ENCODE data around the gene ITPR1. TPM values are rescaled to one million over a fixed set of nuclear protein-coding genes. Genes with fewer than 3 reads are reported as not detected.

Gene ITPR1
- total RNA-seq, 3 donors from 2014 or later = 59.0 to 92.3 (median 88.9) TPM

- H3K4me1 Mint-ChIP-seq (ENCODE audit: low read depth) = peaks cover 13% of the 10 kb centered on the region
- no peak for DNase-seq
- H3K9me3 Mint-ChIP-seq = no peaks in the 10 kb centered on the region
- H3K36me3 Mint-ChIP-seq (ENCODE audit: insufficient read depth) = peaks cover 59% of the 10 kb centered on the region
- ATAC-seq = no peak
- H3K4me3 Mint-ChIP-seq = no peak overlapping the region
- H3K27me3 Mint-ChIP-seq (ENCODE audit: low read depth) = no peaks in the 10 kb centered on the region
Observed at GRCh38 chr3:4645468-4645867, 152.3 kb downstream of the ITPR1 start.

GRCh38 chr3:4647411-4647810 lies 154.3 kb downstream of the ITPR1 start:
- no peaks in the 10 kb centered on the region for H3K27me3 Mint-ChIP-seq (ENCODE audit: low read depth)
- H3K36me3 Mint-ChIP-seq (ENCODE audit: insufficient read depth) = peaks cover 54% of the 10 kb centered on the region
- ATAC-seq (no peak), DNase-seq (no peak)
- H3K9me3 Mint-ChIP-seq = no peaks in the 10 kb centered on the region
- H3K4me3 Mint-ChIP-seq = no peak overlapping the region
- H3K4me1 Mint-ChIP-seq (ENCODE audit: low read depth) = peaks cover 13% of the 10 kb centered on the region

GRCh38 chr3:4655145-4656045 lies 162.2 kb downstream of the ITPR1 start:
- no peaks in the 10 kb centered on the region for H3K4me1 Mint-ChIP-seq (ENCODE audit: low read depth)
- ATAC-seq (no peak), DNase-seq (no peak)
- H3K9me3 Mint-ChIP-seq = no peaks in the 10 kb centered on the region
- H3K4me3 Mint-ChIP-seq = no peak overlapping the region
- H3K27me3 Mint-ChIP-seq (ENCODE audit: low read depth) = no peaks in the 10 kb centered on the region
- peaks cover 45% of the 10 kb centered on the region for H3K36me3 Mint-ChIP-seq (ENCODE audit: insufficient read depth)

GRCh38 chr3:4656059-4656458 lies 162.9 kb downstream of the ITPR1 start:
- Mint-ChIP-seq H3K9me3 (no peaks in the 10 kb centered on the region), H3K27me3 (ENCODE audit: low read depth) (no peaks in the 10 kb centered on the region), H3K4me1 (ENCODE audit: low read depth) (no peaks in the 10 kb centered on the region), H3K36me3 (ENCODE audit: insufficient read depth) (peaks cover 45% of the 10 kb centered on the region), H3K4me3 (no peak overlapping the region)
- ATAC-seq = no peak
- DNase-seq = no peak

- H3K9me3 Mint-ChIP-seq = no peaks in the 10 kb centered on the region
- ATAC-seq (no peak), DNase-seq (no peak)
- peaks cover 51% of the 10 kb centered on the region for H3K36me3 Mint-ChIP-seq (ENCODE audit: insufficient read depth)
- no peaks in the 10 kb centered on the region for H3K4me1 Mint-ChIP-seq (ENCODE audit: low read depth)
- no peak overlapping the region for H3K4me3 Mint-ChIP-seq
- no peaks in the 10 kb centered on the region for H3K27me3 Mint-ChIP-seq (ENCODE audit: low read depth)
Observed at GRCh38 chr3:4656626-4657328, 163.6 kb downstream of the ITPR1 start.

- Mint-ChIP-seq H3K4me3 (no peak overlapping the region), H3K36me3 (ENCODE audit: insufficient read depth) (peaks cover 46% of the 10 kb centered on the region), H3K27me3 (ENCODE audit: low read depth) (no peaks in the 10 kb centered on the region), H3K9me3 (no peaks in the 10 kb centered on the region), H3K4me1 (ENCODE audit: low read depth) (no peaks in the 10 kb centered on the region)
- ATAC-seq = no peak
- DNase-seq = no peak
Observed at GRCh38 chr3:4660936-4661335, 167.8 kb downstream of the ITPR1 start.

GRCh38 chr3:4664412-4664811 lies 171.3 kb downstream of the ITPR1 start:
- no peaks in the 10 kb centered on the region for H3K27me3 Mint-ChIP-seq (ENCODE audit: low read depth)
- no peak for DNase-seq
- no peaks in the 10 kb centered on the region for H3K4me1 Mint-ChIP-seq (ENCODE audit: low read depth)
- H3K4me3 Mint-ChIP-seq = no peak overlapping the region
- peaks cover 56% of the 10 kb centered on the region for H3K36me3 Mint-ChIP-seq (ENCODE audit: insufficient read depth)
- H3K9me3 Mint-ChIP-seq = no peaks in the 10 kb centered on the region
- no peak for ATAC-seq

GRCh38 chr3:4665197-4665596 lies 172.0 kb downstream of the ITPR1 start:
- Mint-ChIP-seq H3K4me1 (ENCODE audit: low read depth) (no peaks in the 10 kb centered on the region), H3K4me3 (no peak overlapping the region), H3K36me3 (ENCODE audit: insufficient read depth) (peaks cover 62% of the 10 kb centered on the region), H3K9me3 (no peaks in the 10 kb centered on the region), H3K27me3 (ENCODE audit: low read depth) (no peaks in the 10 kb centered on the region)
- DNase-seq (no peak), ATAC-seq (no peak)

- Mint-ChIP-seq H3K36me3 (ENCODE audit: insufficient read depth) (peaks cover 71% of the 10 kb centered on the region), H3K9me3 (no peaks in the 10 kb centered on the region), H3K27me3 (ENCODE audit: low read depth) (no peaks in the 10 kb centered on the region), H3K4me1 (ENCODE audit: low read depth) (no peaks in the 10 kb centered on the region), H3K4me3 (no peak overlapping the region)
- ATAC-seq = no peak
- DNase-seq = no peak
Observed at GRCh38 chr3:4666071-4666470, 172.9 kb downstream of the ITPR1 start.

- DNase-seq (no peak), ATAC-seq (no peak)
- H3K27me3 Mint-ChIP-seq (ENCODE audit: low read depth) = no peaks in the 10 kb centered on the region
- H3K36me3 Mint-ChIP-seq (ENCODE audit: insufficient read depth) = peaks cover 65% of the 10 kb centered on the region
- H3K9me3 Mint-ChIP-seq = no peaks in the 10 kb centered on the region
- H3K4me3 Mint-ChIP-seq = no peak overlapping the region
- no peaks in the 10 kb centered on the region for H3K4me1 Mint-ChIP-seq (ENCODE audit: low read depth)
Observed at GRCh38 chr3:4670352-4670751, 177.2 kb downstream of the ITPR1 start.

- Mint-ChIP-seq H3K4me1 (ENCODE audit: low read depth) (no peaks in the 10 kb centered on the region), H3K4me3 (no peak overlapping the region), H3K27me3 (ENCODE audit: low read depth) (no peaks in the 10 kb centered on the region), H3K36me3 (ENCODE audit: insufficient read depth) (peaks cover 68% of the 10 kb centered on the region), H3K9me3 (no peaks in the 10 kb centered on the region)
- ATAC-seq (no peak), DNase-seq (no peak)
Observed at GRCh38 chr3:4672725-4673275, 179.7 kb downstream of the ITPR1 start.

GRCh38 chr3:4674216-4674615 lies 181.1 kb downstream of the ITPR1 start:
- no peak for DNase-seq
- Mint-ChIP-seq H3K4me3 (no peak overlapping the region), H3K36me3 (ENCODE audit: insufficient read depth) (peaks cover 69% of the 10 kb centered on the region), H3K4me1 (ENCODE audit: low read depth) (no peaks in the 10 kb centered on the region), H3K27me3 (ENCODE audit: low read depth) (no peaks in the 10 kb centered on the region), H3K9me3 (no peaks in the 10 kb centered on the region)
- ATAC-seq = no peak

- no peaks in the 10 kb centered on the region for H3K27me3 Mint-ChIP-seq (ENCODE audit: low read depth)
- DNase-seq (no peak), ATAC-seq (no peak)
- H3K36me3 Mint-ChIP-seq (ENCODE audit: insufficient read depth) = peaks cover 67% of the 10 kb centered on the region
- H3K9me3 Mint-ChIP-seq = no peaks in the 10 kb centered on the region
- no peaks in the 10 kb centered on the region for H3K4me1 Mint-ChIP-seq (ENCODE audit: low read depth)
- no peak overlapping the region for H3K4me3 Mint-ChIP-seq
Observed at GRCh38 chr3:4675704-4676103, 182.6 kb downstream of the ITPR1 start.

- Mint-ChIP-seq H3K9me3 (no peaks in the 10 kb centered on the region), H3K27me3 (ENCODE audit: low read depth) (no peaks in the 10 kb centered on the region), H3K4me3 (no peak overlapping the region), H3K4me1 (ENCODE audit: low read depth) (no peaks in the 10 kb centered on the region), H3K36me3 (ENCODE audit: insufficient read depth) (peaks cover 68% of the 10 kb centered on the region)
- DNase-seq (no peak), ATAC-seq (no peak)
Observed at GRCh38 chr3:4678320-4678719, 185.2 kb downstream of the ITPR1 start.

Data from activated T-cell treated with anti-CD3 and anti-CD28 coated beads, Interleukin-2, amount 50 U/mL, for 4 hours (primary cell).